ENCODE data around the gene CRLF1.
"Not testable (repeated sequence)": the region's sequence is repeated elsewhere in the genome, so short reads cannot be mapped to it uniquely, and the experiment has no call there.

The CRLF1 gene

DNA sequence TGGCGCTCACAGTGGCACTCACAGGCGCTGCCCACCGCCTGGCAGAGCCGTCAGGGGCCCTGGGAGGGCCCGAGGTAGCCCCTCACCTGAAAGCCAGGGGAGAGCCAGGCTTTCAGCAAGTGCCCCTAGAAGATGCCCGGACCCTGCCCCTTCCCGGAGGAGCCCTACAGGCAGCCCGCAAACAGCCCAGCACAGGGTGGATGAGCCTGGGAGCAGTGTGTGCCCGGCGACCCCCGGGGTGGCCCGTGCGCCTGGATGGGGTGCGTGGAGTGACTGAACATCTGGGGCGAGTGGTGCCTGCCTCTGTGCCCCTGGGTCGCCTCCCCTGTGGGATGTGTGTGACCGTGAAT lies 1.4 kb downstream of the CRLF1 start:
- no peak for FAIRE-seq
- DNase-seq (ENCODE audit: insufficient read length, low spot score) = no peak
- TF ChIP-seq TAF1 (IDR thresholded peaks at IDR 0.05; ENCODE audit: low read depth, low read length) (no peak), SPI1 (IDR thresholded peaks at IDR 0.05; ENCODE audit: low read depth, low read length) (no peak), POLR2A (IDR thresholded peaks at IDR 0.05; ENCODE audit: low read depth, low read length) (no peak), POU2F2 (IDR thresholded peaks at IDR 0.05; ENCODE audit: low read depth, low read length) (no peak), POLR2AphosphoS5 (IDR thresholded peaks at IDR 0.05; ENCODE audit: low read depth, low read length) (no peak), PAX5 (IDR thresholded peaks at IDR 0.05; ENCODE audit: insufficient read depth, low read length, severe bottlenecking) (no peak)

DNA sequence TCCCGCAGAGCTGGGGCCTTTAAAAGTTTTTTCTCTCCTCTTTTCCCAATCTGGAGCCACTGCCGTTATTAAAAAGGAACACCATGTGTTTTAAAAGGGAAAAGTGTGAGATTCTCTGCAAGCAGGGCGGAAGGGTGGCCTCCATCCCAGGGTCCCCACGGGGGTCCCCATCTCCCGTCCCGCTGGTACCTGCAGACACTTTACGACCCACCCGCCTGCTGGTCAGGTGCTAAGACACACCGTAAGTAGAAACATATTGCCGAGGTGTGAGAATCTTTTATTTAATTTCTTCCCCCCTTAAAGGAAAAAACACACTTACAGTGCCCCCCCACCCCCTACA lies 1.8 kb downstream of the CRLF1 start:
- TF ChIP-seq POU2F2 (IDR thresholded peaks at IDR 0.05; ENCODE audit: low read depth, low read length) (no peak), POLR2A (IDR thresholded peaks at IDR 0.05; ENCODE audit: low read depth, low read length) (no peak), POLR2AphosphoS5 (IDR thresholded peaks at IDR 0.05; ENCODE audit: low read depth, low read length) (no peak), PAX5 (IDR thresholded peaks at IDR 0.05; ENCODE audit: insufficient read depth, low read length, severe bottlenecking) (no peak), SPI1 (IDR thresholded peaks at IDR 0.05; ENCODE audit: low read depth, low read length) (no peak), TAF1 (IDR thresholded peaks at IDR 0.05; ENCODE audit: low read depth, low read length) (no peak)
- no peak for DNase-seq (ENCODE audit: insufficient read length, low spot score)
- no peak for FAIRE-seq

- no peak for TF ChIP-seq TAF1 (IDR thresholded peaks at IDR 0.05; ENCODE audit: low read depth, low read length)
- no peak for TF ChIP-seq POU2F2 (IDR thresholded peaks at IDR 0.05; ENCODE audit: low read depth, low read length)
- no peak for TF ChIP-seq POLR2AphosphoS5 (IDR thresholded peaks at IDR 0.05; ENCODE audit: low read depth, low read length)
- TF ChIP-seq POLR2A (IDR thresholded peaks at IDR 0.05; ENCODE audit: low read depth, low read length) = no peak
- no peak for TF ChIP-seq SPI1 (IDR thresholded peaks at IDR 0.05; ENCODE audit: low read depth, low read length)
- TF ChIP-seq PAX5 (IDR thresholded peaks at IDR 0.05; ENCODE audit: insufficient read depth, low read length, severe bottlenecking) = no peak
- FAIRE-seq (no peak), DNase-seq (ENCODE audit: insufficient read length, low spot score) (no peak)
Measured at GRCh38 chr19:18603958-18604819, 2.4 kb downstream of the CRLF1 start.

- no peak for TF ChIP-seq TAF1 (IDR thresholded peaks at IDR 0.05; ENCODE audit: low read depth, low read length)
- TF ChIP-seq POU2F2 (IDR thresholded peaks at IDR 0.05; ENCODE audit: low read depth, low read length) = no peak
- no peak for TF ChIP-seq SPI1 (IDR thresholded peaks at IDR 0.05; ENCODE audit: low read depth, low read length)
- TF ChIP-seq PAX5 (IDR thresholded peaks at IDR 0.05; ENCODE audit: insufficient read depth, low read length, severe bottlenecking) = no peak
- TF ChIP-seq POLR2AphosphoS5 (IDR thresholded peaks at IDR 0.05; ENCODE audit: low read depth, low read length) = no peak
- no peak for TF ChIP-seq POLR2A (IDR thresholded peaks at IDR 0.05; ENCODE audit: low read depth, low read length)
- FAIRE-seq (no peak), DNase-seq (ENCODE audit: insufficient read length, low spot score) (no peak)
Measured at GRCh38 chr19:18603255-18603957, 3.2 kb downstream of the CRLF1 start.

DNA sequence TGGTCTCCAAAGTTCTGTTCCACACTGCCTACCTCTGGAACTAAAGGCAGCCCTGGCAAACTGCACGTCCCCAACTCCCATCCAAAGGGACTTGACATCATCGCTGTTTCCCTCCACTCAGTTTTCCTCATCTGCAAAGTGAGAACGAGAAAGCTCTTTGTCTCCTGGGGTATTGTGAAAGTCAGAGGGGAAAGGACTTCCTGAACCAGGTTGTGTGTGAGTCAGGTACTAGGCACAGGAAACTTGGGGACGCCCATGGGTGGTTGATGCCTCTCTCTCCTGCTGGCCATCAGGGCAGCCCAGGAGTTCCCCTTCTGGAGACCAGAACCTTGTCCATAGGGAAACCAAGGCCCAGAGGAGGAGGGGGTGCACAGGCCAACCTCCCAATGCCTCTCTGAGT lies 4.7 kb downstream of the CRLF1 start:
- TF ChIP-seq TAF1 (IDR thresholded peaks at IDR 0.05; ENCODE audit: low read depth, low read length) = no peak
- TF ChIP-seq POLR2A (IDR thresholded peaks at IDR 0.05; ENCODE audit: low read depth, low read length) = no peak
- TF ChIP-seq POLR2AphosphoS5 (IDR thresholded peaks at IDR 0.05; ENCODE audit: low read depth, low read length) = no peak
- TF ChIP-seq POU2F2 (IDR thresholded peaks at IDR 0.05; ENCODE audit: low read depth, low read length) = no peak
- TF ChIP-seq SPI1 (IDR thresholded peaks at IDR 0.05; ENCODE audit: low read depth, low read length) = no peak
- no peak for TF ChIP-seq PAX5 (IDR thresholded peaks at IDR 0.05; ENCODE audit: insufficient read depth, low read length, severe bottlenecking)
- no peak for DNase-seq (ENCODE audit: insufficient read length, low spot score)
- no peak for FAIRE-seq

GRCh38 chr19:18600692-18601397 lies 5.8 kb downstream of the CRLF1 start:
- FAIRE-seq; DNase-seq (ENCODE audit: insufficient read length, low spot score): not testable (repeated sequence)

GRCh38 chr19:18599485-18599884 lies 7.1 kb downstream of the CRLF1 start:
- no peak for FAIRE-seq
- TF ChIP-seq POLR2A (IDR thresholded peaks at IDR 0.05; ENCODE audit: low read depth, low read length) (no peak), PAX5 (IDR thresholded peaks at IDR 0.05; ENCODE audit: insufficient read depth, low read length, severe bottlenecking) (no peak), SPI1 (IDR thresholded peaks at IDR 0.05; ENCODE audit: low read depth, low read length) (no peak), POU2F2 (IDR thresholded peaks at IDR 0.05; ENCODE audit: low read depth, low read length) (no peak), POLR2AphosphoS5 (IDR thresholded peaks at IDR 0.05; ENCODE audit: low read depth, low read length) (no peak), TAF1 (IDR thresholded peaks at IDR 0.05; ENCODE audit: low read depth, low read length) (no peak)

DNA sequence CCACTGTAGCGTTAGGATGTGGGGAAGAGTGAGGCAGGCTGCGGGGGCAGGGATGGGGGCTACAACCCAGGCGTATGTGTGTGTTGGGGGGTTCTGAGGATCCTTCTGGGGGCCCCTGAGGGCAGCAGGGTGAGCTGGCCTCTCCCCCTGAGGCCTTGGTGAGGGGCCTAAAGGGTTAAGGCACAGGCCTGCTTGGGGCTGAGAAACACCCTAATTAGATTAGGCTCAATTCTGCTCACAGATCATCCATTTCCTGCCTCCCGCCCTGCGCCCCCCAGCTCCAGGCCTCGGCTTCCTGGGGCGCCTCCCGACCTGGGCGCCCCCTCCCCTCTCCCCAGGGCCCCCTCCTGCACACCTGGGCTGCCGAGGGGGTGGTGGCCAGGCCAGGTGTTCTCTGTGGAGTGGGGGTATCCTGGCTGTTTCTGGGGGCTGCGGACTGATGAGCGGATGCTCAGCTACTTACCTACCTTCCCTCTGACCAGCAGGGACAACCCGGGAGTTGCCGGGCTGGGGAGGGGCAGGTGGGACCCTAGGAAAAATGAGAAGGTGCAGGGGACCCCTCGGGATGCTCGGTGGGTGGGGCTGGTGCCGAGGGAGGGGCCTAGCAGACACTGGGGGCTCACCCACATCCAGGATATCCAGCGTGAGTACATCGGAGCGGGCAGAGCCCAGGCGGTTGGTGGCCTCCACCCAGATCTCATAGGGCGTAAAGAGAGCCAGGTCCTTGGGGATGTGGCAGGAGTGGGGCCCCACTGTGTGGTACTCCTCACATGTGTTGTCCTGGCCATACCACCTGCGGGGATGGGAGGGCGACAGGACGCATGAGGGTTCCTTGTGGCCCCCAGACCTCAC lies 8.6 kb downstream of the CRLF1 start:
- FAIRE-seq = no peak
- TF ChIP-seq POLR2A (IDR thresholded peaks at IDR 0.05; ENCODE audit: low read depth, low read length) (no peak), TAF1 (IDR thresholded peaks at IDR 0.05; ENCODE audit: low read depth, low read length) (no peak), SPI1 (IDR thresholded peaks at IDR 0.05; ENCODE audit: low read depth, low read length) (no peak), PAX5 (IDR thresholded peaks at IDR 0.05; ENCODE audit: insufficient read depth, low read length, severe bottlenecking) (no peak)
- DNase-seq (ENCODE audit: insufficient read length, low spot score) = no peak

More at GRCh38 chr19:18599485-18599884, 7.1 kb downstream of the CRLF1 start:
- no peak for DNase-seq (ENCODE audit: insufficient read length, low spot score)

GRCh38 chr19:18596752-18597157 lies 9.8 kb downstream of the CRLF1 start:
- DNase-seq (ENCODE audit: insufficient read length, low spot score) = no peak
- TF ChIP-seq SPI1 (IDR thresholded peaks at IDR 0.05; ENCODE audit: low read depth, low read length) (no peak), POLR2A (IDR thresholded peaks at IDR 0.05; ENCODE audit: low read depth, low read length) (no peak), TAF1 (IDR thresholded peaks at IDR 0.05; ENCODE audit: low read depth, low read length) (no peak), POLR2AphosphoS5 (IDR thresholded peaks at IDR 0.05; ENCODE audit: low read depth, low read length) (no peak), POU2F2 (IDR thresholded peaks at IDR 0.05; ENCODE audit: low read depth, low read length) (no peak), PAX5 (IDR thresholded peaks at IDR 0.05; ENCODE audit: insufficient read depth, low read length, severe bottlenecking) (no peak)
- no peak for FAIRE-seq

All from GM12891 (cell line).